GM23338 (cell line): ENCODE measurements around the gene IMPA2.

ENCODE experiments used
- CTCF ChIP-seq, 2 experiments: fragments of 200-600 bp in 1 of 2; sonication (generic) in 1 of 2; conservative IDR thresholded peaks; 2 replicates each; pipeline versions ENCODE4 v1.5.1 to v1.6.1; 2016 to 2017; ENCODE audit warnings: antibody characterized with exemption in 2 of 2, low read depth in 2 of 2, mild to moderate bottlenecking in 2 of 2, moderate library complexity in 1 of 2
- ETS1 ChIP-seq: IDR thresholded peaks from 2 replicates; pipeline ENCODE4 v1.6.1; 2016; ENCODE audit warnings: antibody characterized with exemption
- EZH2phosphoT487 ChIP-seq: fragments of 200-600 bp; sonication (generic); IDR thresholded peaks from one replicate; pipeline ENCODE4 v1.8.1; 2018; ENCODE audit warnings: antibody characterized with exemption; ENCODE audit not compliant: unreplicated experiment
- JUNB ChIP-seq: IDR thresholded peaks from one replicate; pipeline ENCODE4 v1.6.1; 2016; ENCODE audit warnings: antibody characterized with exemption; ENCODE audit not compliant: unreplicated experiment
- POLR2AphosphoS5 ChIP-seq: IDR thresholded peaks from 2 replicates; pipeline ENCODE4 v1.6.1; 2016; ENCODE audit warnings: antibody characterized with exemption, low read depth
- STAT1 ChIP-seq: IDR thresholded peaks from one replicate; pipeline ENCODE4 v1.6.1; 2016; ENCODE audit warnings: antibody characterized with exemption; ENCODE audit not compliant: unreplicated experiment

GRCh38 chr18:12061685-12062084 lies 80.4 kb downstream of the IMPA2 start:
- TF ChIP-seq CTCF (conservative IDR thresholded peaks at IDR 0.05; ENCODE audit: low read depth in 2 of 2) (no peak), EZH2phosphoT487 (no peak), POLR2AphosphoS5 (no peak), ETS1 (no peak), STAT1 (no peak), JUNB (no peak)
